HEK293 (cell line): ENCODE measurements around the gene MYBPC3.
A peak's percentile ranks its signal among the peaks of the same experiment; 100 is the strongest.

ENCODE experiments used
- CTCF ChIA-PET: fragments of 350-600 bp; formaldehyde crosslinking; extraction: SDS; loops from one replicate; lab custom pipeline; 2021; ENCODE audit warnings: antibody characterized with exemption; lab: Yijun Ruan, JAX
- POLR2A ChIA-PET: fragments of 300-600 bp; formaldehyde crosslinking; extraction: SDS; loops from one replicate; lab custom pipeline; 2020; ENCODE audit warnings: antibody characterized with exemption, inconsistent platforms; lab: Yijun Ruan, JAX
- H3K27ac ChIP-seq: fragments of 200-500 bp; sonication (Bioruptor generic); 2 replicates; pipeline ENCODE4 v1.5.1; 2014; ENCODE audit warnings: low read depth, low read length, control low read depth, inconsistent platforms; ENCODE audit errors: extremely low read depth
- H3K36me3 ChIP-seq, 2 experiments: fragments of 200-500 bp in 1 of 2; sonication (Bioruptor generic) in 1 of 2; 1 replicate in 1 of 2; 2 replicates in 1 of 2; pipeline ENCODE4 v1.5.1; 2014 to 2017; ENCODE audit warnings: inconsistent platforms in 2 of 2, low read length in 2 of 2; ENCODE audit not compliant: control insufficient read depth in 2 of 2, insufficient read depth in 1 of 2
- H3K4me1 ChIP-seq: fragments of 200-500 bp; sonication (Bioruptor generic); 2 replicates; pipeline ENCODE4 v1.5.1; 2014; ENCODE audit warnings: mild to moderate bottlenecking, low read length, inconsistent platforms; ENCODE audit not compliant: control insufficient read depth, insufficient read depth
- H3K4me3 ChIP-seq: 2 replicates; pipeline ENCODE4 v1.5.1; 2011; ENCODE audit warnings: low read depth, mild to moderate bottlenecking, control low read depth, low read length, moderate library complexity
- H3K9me3 ChIP-seq: fragments of 200-500 bp; sonication (Bioruptor generic); 2 replicates; pipeline ENCODE4 v1.5.1; 2014; ENCODE audit warnings: low read depth, low read length, inconsistent platforms; ENCODE audit not compliant: control insufficient read depth, insufficient read depth
- ATF2 ChIP-seq: fragments of 450-650 bp; formaldehyde crosslinking; IDR thresholded peaks from 2 replicates; pipeline ENCODE4 v1.5.1; 2016; ENCODE audit warnings: missing biosample characterization, missing genetic modification characterization, low read depth
- GLI4 ChIP-seq: fragments of 450-650 bp; formaldehyde crosslinking; IDR thresholded peaks from 2 replicates; pipeline ENCODE4 v1.5.1; 2016; ENCODE audit warnings: missing biosample characterization, missing genetic modification characterization
- GLIS1 ChIP-seq: fragments of 450-650 bp; formaldehyde crosslinking; IDR thresholded peaks from 2 replicates; pipeline ENCODE4 v1.5.1; 2016; ENCODE audit warnings: missing biosample characterization, missing genetic modification characterization
- GLIS2 ChIP-seq: fragments of 450-650 bp; formaldehyde crosslinking; IDR thresholded peaks from 2 replicates; pipeline ENCODE4 v1.5.1; 2016; ENCODE audit warnings: missing biosample characterization, missing genetic modification characterization
- KLF8 ChIP-seq: fragments of 450-650 bp; formaldehyde crosslinking; IDR thresholded peaks from 2 replicates; pipeline ENCODE4 v1.5.1; 2016; ENCODE audit warnings: missing biosample characterization, missing genetic modification characterization
- OSR2 ChIP-seq: fragments of 450-650 bp; formaldehyde crosslinking; IDR thresholded peaks from 2 replicates; pipeline ENCODE4 v1.5.1; 2016; ENCODE audit warnings: missing biosample characterization, missing genetic modification characterization
- PATZ1 ChIP-seq: fragments of 450-650 bp; formaldehyde crosslinking; IDR thresholded peaks from 2 replicates; pipeline ENCODE4 v1.5.1; 2016; ENCODE audit warnings: missing biosample characterization, missing genetic modification characterization
- SETDB1 ChIP-seq: IDR thresholded peaks from one replicate; pipeline ENCODE4 v1.6.1; 2017; ENCODE audit warnings: mild to moderate bottlenecking, low read length, moderate library complexity, mixed read lengths; ENCODE audit not compliant: insufficient read length
- SP3 ChIP-seq: fragments of 450-650 bp; formaldehyde crosslinking; IDR thresholded peaks from 2 replicates; pipeline ENCODE4 v1.5.1; 2016; ENCODE audit warnings: missing biosample characterization, missing genetic modification characterization
- ZBTB48 ChIP-seq: fragments of 450-650 bp; formaldehyde crosslinking; IDR thresholded peaks from 2 replicates; pipeline ENCODE4 v1.5.1; 2016; ENCODE audit warnings: missing biosample characterization, missing genetic modification characterization
- ZNF157 ChIP-seq: fragments of 450-650 bp; formaldehyde crosslinking; IDR thresholded peaks from 2 replicates; pipeline ENCODE4 v1.5.1; 2016; ENCODE audit warnings: missing biosample characterization, missing genetic modification characterization
- ZNF239 ChIP-seq: fragments of 450-650 bp; formaldehyde crosslinking; IDR thresholded peaks from 2 replicates; pipeline ENCODE4 v1.5.1; 2016; ENCODE audit warnings: missing biosample characterization, missing genetic modification characterization
- ZNF423 ChIP-seq: fragments of 450-650 bp; formaldehyde crosslinking; IDR thresholded peaks from 2 replicates; pipeline ENCODE4 v1.5.1; 2016; ENCODE audit warnings: missing biosample characterization, missing genetic modification characterization
- ZNF473 ChIP-seq: fragments of 450-650 bp; formaldehyde crosslinking; IDR thresholded peaks from 2 replicates; pipeline ENCODE4 v1.5.1; 2017; ENCODE audit warnings: missing biosample characterization, missing genetic modification characterization
- ZNF621 ChIP-seq: fragments of 450-650 bp; formaldehyde crosslinking; IDR thresholded peaks from 2 replicates; pipeline ENCODE4 v1.5.1; 2017; ENCODE audit warnings: missing biosample characterization, missing genetic modification characterization
- ZNF785 ChIP-seq: fragments of 450-650 bp; formaldehyde crosslinking; IDR thresholded peaks from 2 replicates; pipeline ENCODE4 v1.5.1; 2016; ENCODE audit warnings: missing biosample characterization, missing genetic modification characterization
- ZNF830 ChIP-seq: fragments of 450-650 bp; IDR thresholded peaks from 2 replicates; pipeline ENCODE4 v1.5.0; 2018; ENCODE audit warnings: missing biosample characterization, missing genetic modification characterization, low read depth, mild to moderate bottlenecking, moderate library complexity
- ZSCAN16 ChIP-seq: fragments of 450-650 bp; formaldehyde crosslinking; IDR thresholded peaks from 2 replicates; pipeline ENCODE4 v1.5.1; 2016; ENCODE audit warnings: missing biosample characterization, missing genetic modification characterization
- ZSCAN30 ChIP-seq: fragments of 450-650 bp; IDR thresholded peaks from 2 replicates; pipeline ENCODE4 v1.5.1; 2018; ENCODE audit warnings: missing biosample characterization, mild to moderate bottlenecking, missing genetic modification characterization, moderate library complexity
- TF ChIP-seq, protein P1 (sequence below): fragments of 450-650 bp; formaldehyde crosslinking; IDR thresholded peaks from 2 replicates; pipeline ENCODE4 v1.5.1; 2017; ENCODE audit warnings: missing biosample characterization, mild to moderate bottlenecking, missing genetic modification characterization, moderate library complexity

The MYBPC3 gene

GRCh38 chr11:47305734-47306483 lies 46.6 kb downstream of the MYBPC3 start:
- POLR2A ChIA-PET = interaction anchor here (0.6 kb wide), 1 partner anchor 149 kb away, joined by 4 read pairs; no protein-coding TSS in a partner anchor
- TF ChIP-seq SP3 (tag by site-specific recombination) (no peak), ZNF239 (no peak), GLIS2 (no peak), ZSCAN30 (tag by site-specific recombination) (no peak), OSR2 (no peak), ATF2 (tag by site-specific recombination) (no peak), ZNF621 (tag by site-specific recombination) (no peak), ZNF830 (tag by site-specific recombination) (no peak), ZNF785 (tag by site-specific recombination) (no peak), GLIS1 (tag by site-specific recombination) (no peak), GLI4 (tag by site-specific recombination) (no peak), PATZ1 (no peak), ZNF473 (tag by site-specific recombination) (no peak), ZBTB48 (tag by site-specific recombination) (no peak), ZSCAN16 (tag by site-specific recombination) (no peak), KLF8 (no peak), ZNF157 (tag by site-specific recombination) (no peak)
- TF ChIP-seq, protein P1, sequence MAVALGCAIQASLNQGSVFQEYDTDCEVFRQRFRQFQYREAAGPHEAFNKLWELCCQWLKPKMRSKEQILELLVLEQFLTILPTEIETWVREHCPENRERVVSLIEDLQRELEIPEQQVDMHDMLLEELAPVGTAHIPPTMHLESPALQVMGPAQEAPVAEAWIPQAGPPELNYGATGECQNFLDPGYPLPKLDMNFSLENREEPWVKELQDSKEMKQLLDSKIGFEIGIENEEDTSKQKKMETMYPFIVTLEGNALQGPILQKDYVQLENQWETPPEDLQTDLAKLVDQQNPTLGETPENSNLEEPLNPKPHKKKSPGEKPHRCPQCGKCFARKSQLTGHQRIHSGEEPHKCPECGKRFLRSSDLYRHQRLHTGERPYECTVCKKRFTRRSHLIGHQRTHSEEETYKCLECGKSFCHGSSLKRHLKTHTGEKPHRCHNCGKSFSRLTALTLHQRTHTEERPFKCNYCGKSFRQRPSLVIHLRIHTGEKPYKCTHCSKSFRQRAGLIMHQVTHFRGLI (tag by site-specific recombination) = no peak
- CTCF ChIA-PET = interaction anchor here (0.7 to 0.8 kb wide), 2 partner anchors 15 to 68 kb away, joined by 4 to 6 read pairs; no protein-coding TSS in a partner anchor

GRCh38 chr11:47302853-47303252 lies 49.6 kb downstream of the MYBPC3 start:
- Histone ChIP-seq H3K36me3 (peaks cover 13 to 79% of the 10 kb centered on the region in 2 experiments; a peak in 2 of 3 replicates), H3K9me3 (no peaks in the 10 kb centered on the region)
- CTCF ChIA-PET = no interaction called here

More at GRCh38 chr11:47305734-47306483, 46.6 kb downstream of the MYBPC3 start:
- Histone ChIP-seq H3K36me3 (peaks cover 14 to 79% of the 10 kb centered on the region in 2 experiments), H3K4me1 (no peaks in the 10 kb centered on the region), H3K4me3 (no peak overlapping the region), H3K27ac (no peak overlapping the region), H3K9me3 (no peaks in the 10 kb centered on the region)

More at GRCh38 chr11:47302853-47303252, 49.6 kb downstream of the MYBPC3 start:
- POLR2A ChIA-PET = no interaction called here
- TF ChIP-seq ZNF423 (tag by site-specific recombination) (no peak), SETDB1 (peak; percentile 73)
- TF ChIP-seq, all 188 proteins: peak for 1
- no peak overlapping the region for H3K4me3 ChIP-seq
- H3K4me1 ChIP-seq = no peaks in the 10 kb centered on the region
- no peak overlapping the region for H3K27ac ChIP-seq
